HG02571 (cell line): ENCODE measurements around the gene ARL15.

Experiments used
- ATAC-seq: cut with Tn5 transposase; IDR thresholded peaks from one replicate; pipeline ENCODE4 v1.9.1; 2021; ENCODE audit warnings: mild to moderate bottlenecking, moderate library complexity; ENCODE audit not compliant: unreplicated experiment

Gene ARL15

GRCh38 chr5:54288568-54289217 is 21.7 kb downstream of the ARL15 start:
- ATAC-seq: no peak

- ATAC-seq: no peak
These were observed 24.7 kb downstream of the ARL15 start for GRCh38 chr5:54285686-54286085.

GRCh38 chr5:54284586-54284985 is 25.8 kb downstream of the ARL15 start:
- no peak for ATAC-seq

GRCh38 chr5:54282876-54283275 is 27.5 kb downstream of the ARL15 start:
- ATAC-seq: no peak

- ATAC-seq: no peak
These were observed 28.2 kb downstream of the ARL15 start for GRCh38 chr5:54281960-54282692.

- no peak for ATAC-seq
These were observed 30.4 kb downstream of the ARL15 start for GRCh38 chr5:54279960-54280359.

GRCh38 chr5:54278979-54279717 is 31.2 kb downstream of the ARL15 start:
- no peak for ATAC-seq

GRCh38 chr5:54278036-54278830 is 32.1 kb downstream of the ARL15 start:
- no peak for ATAC-seq

GRCh38 chr5:54276048-54276447 is 34.3 kb downstream of the ARL15 start:
- no peak for ATAC-seq

- no peak for ATAC-seq
These were observed 35.0 kb downstream of the ARL15 start for GRCh38 chr5:54275361-54275760.

- no peak for ATAC-seq
These were observed 35.4 kb downstream of the ARL15 start for GRCh38 chr5:54274944-54275343.

- no peak for ATAC-seq
These were observed 36.7 kb downstream of the ARL15 start for GRCh38 chr5:54273715-54274114.

- no peak for ATAC-seq
These were observed 37.6 kb downstream of the ARL15 start for GRCh38 chr5:54272746-54273145.

GRCh38 chr5:54270326-54270725 is 40.0 kb downstream of the ARL15 start:
- no peak for ATAC-seq

GRCh38 chr5:54264574-54264973 is 45.8 kb downstream of the ARL15 start:
- no peak for ATAC-seq

GRCh38 chr5:54263447-54263846 is 46.9 kb downstream of the ARL15 start:
- ATAC-seq: no peak

- ATAC-seq: no peak
These were observed 48.8 kb downstream of the ARL15 start for GRCh38 chr5:54261596-54261995.

- no peak for ATAC-seq
These were observed 50.4 kb downstream of the ARL15 start for GRCh38 chr5:54259981-54260380.

GRCh38 chr5:54259090-54259489 is 51.3 kb downstream of the ARL15 start:
- no peak for ATAC-seq

GRCh38 chr5:54257366-54258118 is 52.8 kb downstream of the ARL15 start:
- ATAC-seq: no peak
